ENCODE data around the gene ALOXE3.
"Not testable (repeated sequence)": the region's sequence is repeated elsewhere in the genome, so short reads cannot be mapped to it uniquely, and the experiment has no call there.

The ALOXE3 gene

DNA sequence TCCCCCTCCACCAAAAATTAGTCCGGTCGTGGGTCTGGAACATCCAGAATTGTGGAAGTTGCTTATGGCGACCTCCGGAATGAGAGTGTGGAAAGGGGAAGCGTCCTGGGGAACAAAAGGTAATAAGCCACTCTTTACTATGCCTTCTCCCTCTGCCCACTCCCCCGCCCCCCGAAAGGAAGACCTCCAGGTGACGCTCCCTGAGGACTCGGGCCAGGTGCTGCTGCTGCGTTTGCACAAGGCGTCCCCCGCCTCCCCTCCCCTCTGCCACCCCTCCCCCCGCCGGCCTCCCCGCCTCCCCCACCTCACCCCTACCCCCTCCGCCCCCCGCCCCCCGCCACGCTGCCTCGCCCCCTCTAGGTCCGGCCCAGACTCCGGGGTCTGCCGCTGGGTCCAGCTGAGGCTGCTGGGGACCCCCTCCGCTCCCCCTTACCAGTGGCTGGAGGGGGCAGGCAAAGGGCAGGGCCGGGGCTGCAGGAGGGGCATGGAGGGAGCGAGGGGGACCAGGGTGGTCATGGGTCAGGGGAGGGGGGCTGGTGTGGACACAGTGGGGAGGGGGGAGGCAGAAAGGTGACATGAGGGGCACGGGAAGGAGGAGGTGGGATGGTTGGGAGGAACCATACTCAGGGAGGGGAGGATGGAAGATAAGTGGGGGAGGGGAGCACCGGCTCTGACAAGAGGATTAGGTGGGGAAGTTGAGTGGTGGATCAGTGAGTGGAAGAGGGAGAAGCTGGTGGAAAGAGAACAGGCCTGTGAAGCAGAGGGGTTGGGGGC is 54.4 kb downstream of the ALOXE3 start:
- Histone ChIP-seq H3K27me3 (ENCODE audit: insufficient read depth, low read length, poor library complexity) (peaks cover 29% of the 10 kb centered on the region), H3K27ac (ENCODE audit: low read length) (no peak overlapping the region), H3K4me1 (ENCODE audit: insufficient read depth, low read length) (no peaks in the 10 kb centered on the region), H4K20me1 (ENCODE audit: insufficient read depth, low read length) (no peaks in the 10 kb centered on the region), H3K4me2 (ENCODE audit: insufficient read depth, low read length) (no peak overlapping the region), H3K4me3 (ENCODE audit: low read depth in 1 of 2, low read length in 2 of 2) (no peak overlapping the region), H3K9ac (ENCODE audit: low read depth, low read length) (no peak overlapping the region), H3K79me2 (ENCODE audit: insufficient read depth, low read length) (no peaks in the 10 kb centered on the region), H3K9me3 (ENCODE audit: insufficient read depth, low read length, severe bottlenecking) (no peaks in the 10 kb centered on the region), H3K36me3 (ENCODE audit: insufficient read depth, low read length) (no peaks in the 10 kb centered on the region), H2AFZ (ENCODE audit: low read depth, low read length) (no peak overlapping the region)
- ATAC-seq (ENCODE audit: insufficient read depth, low read depth) (no peak), DNase-seq (no peak)
- no peak for TF ChIP-seq CTCF (IDR thresholded peaks at IDR 0.05; ENCODE audit: borderline replicate concordance, extremely low read depth, low read length, poor library complexity, severe bottlenecking)
- TF ChIP-seq EZH2 (IDR thresholded peaks at IDR 0.05; ENCODE audit: borderline replicate concordance, low read depth, low read length, severe bottlenecking) = no peak

DNA sequence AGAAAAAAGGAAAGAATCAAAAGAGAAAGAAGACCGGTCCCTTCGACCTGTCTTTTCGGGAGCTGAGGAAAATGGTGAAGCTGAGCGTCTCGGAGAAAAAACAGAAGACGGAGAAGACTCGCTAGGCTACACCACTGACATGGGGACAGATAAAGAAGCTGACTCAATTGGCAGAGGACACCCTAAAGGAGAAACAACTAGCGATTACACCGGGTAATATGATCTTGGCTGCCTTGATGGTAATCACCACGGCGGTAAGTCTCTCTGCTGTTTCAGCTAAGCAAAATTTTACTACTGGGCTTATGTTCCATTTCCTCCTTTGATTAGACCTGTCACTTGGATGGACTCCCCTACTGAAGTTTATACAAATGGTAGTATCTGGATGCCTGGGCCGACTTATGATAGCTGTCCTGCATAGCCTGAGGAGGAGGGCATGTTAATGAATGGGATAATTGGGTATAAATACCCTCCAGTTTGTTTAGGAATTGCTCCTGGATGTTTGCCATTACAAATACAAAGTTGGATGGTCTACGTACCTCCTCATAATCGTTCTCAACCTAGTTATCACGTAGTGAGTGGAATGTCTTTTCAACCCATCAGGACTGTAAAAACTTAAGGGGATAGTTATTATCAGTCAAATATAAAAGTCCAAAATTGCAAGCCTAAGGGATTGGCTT is 55.4 kb downstream of the ALOXE3 start:
- DNase-seq (no peak), ATAC-seq (ENCODE audit: insufficient read depth, low read depth) (no peak)
- TF ChIP-seq CTCF (IDR thresholded peaks at IDR 0.05; ENCODE audit: borderline replicate concordance, extremely low read depth, low read length, poor library complexity, severe bottlenecking) (no peak), EZH2 (IDR thresholded peaks at IDR 0.05; ENCODE audit: borderline replicate concordance, low read depth, low read length, severe bottlenecking) (no peak)
- Histone ChIP-seq H3K9ac (ENCODE audit: low read depth, low read length) (no peak overlapping the region), H3K4me2 (ENCODE audit: insufficient read depth, low read length) (no peak overlapping the region), H3K79me2 (ENCODE audit: insufficient read depth, low read length) (no peaks in the 10 kb centered on the region), H2AFZ (ENCODE audit: low read depth, low read length) (no peak overlapping the region), H3K4me3 (ENCODE audit: low read depth in 1 of 2, low read length in 2 of 2) (no peak overlapping the region), H3K36me3 (ENCODE audit: insufficient read depth, low read length) (no peaks in the 10 kb centered on the region), H3K27me3 (ENCODE audit: insufficient read depth, low read length, poor library complexity) (peaks cover 28% of the 10 kb centered on the region), H3K27ac (ENCODE audit: low read length) (no peak overlapping the region), H3K9me3 (ENCODE audit: insufficient read depth, low read length, severe bottlenecking) (no peaks in the 10 kb centered on the region), H3K4me1 (ENCODE audit: insufficient read depth, low read length) (no peaks in the 10 kb centered on the region), H4K20me1 (ENCODE audit: insufficient read depth, low read length) (no peaks in the 10 kb centered on the region)

GRCh38 chr17:8062435-8062806 is 55.9 kb downstream of the ALOXE3 start:
- H3K4me3 ChIP-seq (ENCODE audit: low read depth in 1 of 2, low read length in 2 of 2) = no peak overlapping the region
- no peaks in the 10 kb centered on the region for H3K9me3 ChIP-seq (ENCODE audit: insufficient read depth, low read length, severe bottlenecking)
- no peak overlapping the region for H3K9ac ChIP-seq (ENCODE audit: low read depth, low read length)
- no peak for TF ChIP-seq EZH2 (IDR thresholded peaks at IDR 0.05; ENCODE audit: borderline replicate concordance, low read depth, low read length, severe bottlenecking)
- no peak for TF ChIP-seq CTCF (IDR thresholded peaks at IDR 0.05; ENCODE audit: borderline replicate concordance, extremely low read depth, low read length, poor library complexity, severe bottlenecking)
- H3K36me3 ChIP-seq (ENCODE audit: insufficient read depth, low read length) = no peaks in the 10 kb centered on the region
- H3K27me3 ChIP-seq (ENCODE audit: insufficient read depth, low read length, poor library complexity) = peaks cover 23% of the 10 kb centered on the region
- no peak overlapping the region for H3K4me2 ChIP-seq (ENCODE audit: insufficient read depth, low read length)
- DNase-seq (no peak), ATAC-seq (ENCODE audit: insufficient read depth, low read depth) (no peak)
- no peaks in the 10 kb centered on the region for H4K20me1 ChIP-seq (ENCODE audit: insufficient read depth, low read length)
- H3K27ac ChIP-seq (ENCODE audit: low read length) = no peak overlapping the region
- no peaks in the 10 kb centered on the region for H3K79me2 ChIP-seq (ENCODE audit: insufficient read depth, low read length)
- no peak overlapping the region for H2AFZ ChIP-seq (ENCODE audit: low read depth, low read length)
- peaks cover 2% of the 10 kb centered on the region; the same call in 1 of the 2 replicates for H3K4me1 ChIP-seq (ENCODE audit: insufficient read depth, low read length)

GRCh38 chr17:8061851-8062250 is 56.5 kb downstream of the ALOXE3 start:
- peaks cover 19% of the 10 kb centered on the region for H3K27me3 ChIP-seq (ENCODE audit: insufficient read depth, low read length, poor library complexity)
- not testable (repeated sequence) for H3K4me3 ChIP-seq (ENCODE audit: low read depth in 1 of 2, low read length in 2 of 2); H3K27ac ChIP-seq (ENCODE audit: low read length); H3K79me2 ChIP-seq (ENCODE audit: insufficient read depth, low read length); DNase-seq; H3K9ac ChIP-seq (ENCODE audit: low read depth, low read length); H3K9me3 ChIP-seq (ENCODE audit: insufficient read depth, low read length, severe bottlenecking); H4K20me1 ChIP-seq (ENCODE audit: insufficient read depth, low read length); H3K4me2 ChIP-seq (ENCODE audit: insufficient read depth, low read length); H2AFZ ChIP-seq (ENCODE audit: low read depth, low read length); H3K36me3 ChIP-seq (ENCODE audit: insufficient read depth, low read length); H3K4me1 ChIP-seq (ENCODE audit: insufficient read depth, low read length); ATAC-seq (ENCODE audit: insufficient read depth, low read depth)

Data from DND-41 (cell line).